ENCODE data around the gene GCHFR.

Gene GCHFR

DNA sequence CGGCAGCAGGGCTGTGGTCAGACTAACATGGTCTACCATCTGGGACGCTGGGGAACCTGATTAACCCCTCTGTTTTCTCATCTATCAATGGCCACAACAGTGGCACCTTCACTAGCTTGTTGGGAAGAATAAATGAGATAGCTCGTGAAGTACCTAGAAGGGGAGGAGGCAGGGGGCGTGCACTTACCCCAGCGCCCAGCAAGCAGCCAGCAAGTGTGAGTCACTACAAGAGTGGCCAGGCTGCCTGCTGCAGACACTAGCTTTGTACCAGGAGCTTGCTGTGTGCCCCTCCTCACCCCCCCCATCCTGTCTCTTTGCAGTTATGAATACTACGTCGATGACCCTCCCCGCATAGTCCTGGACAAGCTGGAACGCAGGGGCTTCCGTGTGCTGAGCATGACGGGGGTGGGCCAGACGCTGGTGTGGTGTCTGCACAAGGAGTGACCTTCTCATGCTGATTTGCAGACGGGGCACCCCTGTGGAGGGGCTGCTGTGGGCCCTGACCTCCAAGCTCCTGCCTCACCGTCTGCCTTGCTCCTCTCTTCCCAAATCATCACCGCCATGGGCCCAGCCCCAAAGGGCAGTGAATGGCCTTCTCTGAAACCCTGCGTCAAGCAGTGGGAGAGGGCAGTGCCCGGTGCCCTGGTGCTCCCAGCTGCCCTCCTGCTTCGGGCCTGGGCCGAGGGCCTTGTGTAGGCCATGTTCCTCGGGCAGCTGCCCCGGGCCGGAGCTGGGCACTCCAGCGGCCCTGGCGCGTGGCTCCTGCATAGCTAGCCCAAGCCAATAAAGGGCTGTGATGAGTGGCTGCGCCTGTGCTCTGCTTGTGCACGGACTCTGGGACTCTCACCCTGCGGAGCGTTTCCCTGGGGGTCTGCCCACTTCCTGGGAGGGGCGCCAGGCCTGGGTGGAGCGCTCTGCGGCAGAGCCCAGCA, 3.3 kb downstream of the GCHFR start:
- ATAC-seq (no peak), DNase-seq (ENCODE audit: low spot score in 2 of 2) (no peak)
- Mint-ChIP-seq H3K36me3 (peaks cover 62% of the 10 kb centered on the region), H3K27ac (peak overlapping the region; percentile 56), H3K4me3 (no peak overlapping the region), H3K4me1 (peaks cover 54% of the 10 kb centered on the region), H3K9me3 (no peaks in the 10 kb centered on the region)

DNA sequence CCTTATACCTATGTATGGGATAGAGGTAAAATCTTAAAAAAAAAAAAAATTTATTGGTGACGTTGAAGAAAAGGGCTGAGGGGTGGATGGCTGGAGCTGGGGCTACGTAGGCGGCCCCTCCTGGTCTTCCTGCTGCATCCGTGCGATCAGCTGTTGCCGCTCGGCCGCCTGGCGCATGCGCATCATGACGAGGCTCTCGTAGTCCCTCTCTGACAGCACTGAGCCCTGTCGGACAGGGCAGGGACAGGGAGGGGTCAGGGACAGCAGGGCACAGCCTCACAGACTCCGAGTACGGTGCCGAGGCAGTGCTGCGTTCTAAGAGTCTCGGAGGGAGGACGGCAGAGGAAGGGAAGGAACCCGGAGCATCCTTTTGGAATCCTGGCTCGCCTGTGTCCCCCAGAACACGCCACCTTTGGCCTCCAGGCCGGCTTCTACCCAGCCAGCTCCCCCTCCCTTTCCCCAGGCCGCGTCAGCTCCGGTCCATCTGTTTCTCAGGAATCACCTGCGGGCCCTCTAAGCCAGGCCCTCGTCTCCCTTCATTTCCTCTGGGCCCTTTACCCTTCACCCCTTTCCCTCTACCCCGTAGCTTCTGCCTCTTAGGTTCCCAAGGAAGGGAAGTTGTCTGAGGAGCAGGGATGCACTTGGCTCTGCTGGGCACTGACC, 4.1 kb downstream of the GCHFR start:
- Mint-ChIP-seq H3K4me1 (peaks cover 52% of the 10 kb centered on the region), H3K27ac (peak overlapping the region; percentile 92), H3K9me3 (no peaks in the 10 kb centered on the region), H3K36me3 (peaks cover 59% of the 10 kb centered on the region), H3K4me3 (no peak overlapping the region)
- ATAC-seq, result no peak
- no peak for DNase-seq (ENCODE audit: low spot score in 2 of 2)

DNA sequence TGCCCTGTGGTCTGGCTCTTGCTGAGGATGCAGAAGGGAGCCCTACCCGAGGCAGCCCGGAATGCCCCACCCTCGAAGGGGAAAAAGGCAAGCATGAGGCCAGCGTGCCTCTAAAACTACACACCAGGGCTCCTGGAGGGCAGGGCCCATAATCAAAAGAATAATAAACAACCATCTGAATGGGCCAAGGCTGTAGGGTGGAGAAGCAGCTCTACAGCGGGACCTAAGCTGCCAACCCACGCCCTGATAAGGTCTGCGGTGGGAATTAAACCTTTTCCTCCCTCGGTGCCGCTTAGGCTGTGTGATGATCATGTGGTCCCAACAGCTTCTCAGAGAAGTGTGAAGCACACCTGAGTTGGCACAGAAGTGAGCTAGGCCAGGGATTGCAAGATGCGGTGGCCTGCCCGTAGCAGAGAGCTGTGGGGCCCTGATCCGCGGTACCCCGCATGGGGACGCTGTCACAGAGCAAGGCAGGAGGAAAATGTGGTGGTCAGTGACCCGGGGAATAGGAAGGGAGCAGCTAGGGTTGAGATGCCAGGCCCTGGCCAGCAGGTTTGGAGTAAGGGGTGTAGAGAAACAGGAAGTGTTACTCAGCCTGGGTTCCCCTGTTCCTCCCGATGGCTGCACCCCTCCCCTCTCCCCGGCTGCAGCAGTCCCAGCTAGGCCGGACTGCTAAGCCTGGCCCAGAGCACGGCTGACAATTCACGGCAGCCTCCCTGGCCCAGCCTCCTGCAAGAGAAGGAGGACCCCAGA, 4.8 kb downstream of the GCHFR start:
- no peaks in the 10 kb centered on the region for H3K9me3 Mint-ChIP-seq
- peaks cover 45% of the 10 kb centered on the region for H3K4me1 Mint-ChIP-seq
- H3K27ac Mint-ChIP-seq, result peak overlapping the region; percentile 92
- peaks cover 52% of the 10 kb centered on the region for H3K36me3 Mint-ChIP-seq
- peak overlapping the region; percentile 59 for H3K4me3 Mint-ChIP-seq
- ATAC-seq, result no peak
- DNase-seq (ENCODE audit: low spot score in 2 of 2), result no peak

DNA sequence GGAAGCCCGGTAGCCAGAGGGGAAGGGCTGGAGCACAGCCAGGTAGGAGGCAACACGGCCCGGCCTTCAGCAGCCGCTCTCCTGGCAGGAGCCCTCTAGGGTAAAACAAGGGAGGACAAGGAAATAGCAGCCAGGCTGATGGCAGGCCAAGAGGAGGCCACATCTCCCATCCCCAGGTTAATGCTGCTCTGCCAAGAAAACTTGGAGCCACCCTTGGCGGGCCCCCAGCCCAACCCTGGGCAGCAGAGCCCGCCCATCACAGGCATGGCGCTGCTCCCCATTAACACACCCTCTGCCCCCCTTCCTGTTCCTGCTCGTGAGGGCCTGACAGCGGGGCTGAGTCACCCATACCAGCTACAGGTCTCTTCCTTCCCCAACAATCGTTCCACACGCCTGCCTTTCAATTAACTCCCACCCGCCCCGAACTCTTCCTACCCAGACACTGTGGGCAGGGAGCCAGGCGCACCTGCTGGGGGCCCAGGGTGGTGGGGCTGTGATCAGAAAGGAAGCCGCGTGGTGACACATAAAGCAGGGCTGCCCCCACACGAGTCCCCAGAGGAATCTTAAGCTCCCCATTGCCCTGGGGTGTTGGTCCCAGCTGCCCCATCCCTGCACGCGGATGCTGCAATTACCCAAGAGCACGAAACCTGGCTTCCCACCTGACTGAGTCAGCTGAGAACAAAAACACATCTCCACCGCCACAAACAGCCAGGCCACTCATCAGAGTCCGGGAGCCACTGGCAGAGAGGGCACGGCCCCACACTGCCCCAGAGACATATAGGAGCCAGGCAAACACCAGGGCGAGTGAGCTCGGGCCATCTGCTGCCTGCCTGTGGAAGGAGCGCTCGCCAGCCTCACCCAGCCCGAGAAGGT, 5.6 kb downstream of the GCHFR start, which contains the start of gene C15orf62:
C15orf62 (plus strand) TSS at position 707 of the 873 bp plus-strand sequence. CDS start 516 bp downstream, outside the sequence.
- H3K4me3 Mint-ChIP-seq, result peak within 1 kb of the TSS; percentile 59
- peak within 1 kb of the TSS; percentile 92 for H3K27ac Mint-ChIP-seq
- no peak for DNase-seq (ENCODE audit: low spot score in 2 of 2)
- peaks cover 42% of the 10 kb centered on the region for H3K4me1 Mint-ChIP-seq
- no peaks in the 10 kb centered on the region for H3K9me3 Mint-ChIP-seq
- ATAC-seq, result peak; percentile 58
- peaks cover 57% of the 10 kb centered on the region for H3K36me3 Mint-ChIP-seq

DNA sequence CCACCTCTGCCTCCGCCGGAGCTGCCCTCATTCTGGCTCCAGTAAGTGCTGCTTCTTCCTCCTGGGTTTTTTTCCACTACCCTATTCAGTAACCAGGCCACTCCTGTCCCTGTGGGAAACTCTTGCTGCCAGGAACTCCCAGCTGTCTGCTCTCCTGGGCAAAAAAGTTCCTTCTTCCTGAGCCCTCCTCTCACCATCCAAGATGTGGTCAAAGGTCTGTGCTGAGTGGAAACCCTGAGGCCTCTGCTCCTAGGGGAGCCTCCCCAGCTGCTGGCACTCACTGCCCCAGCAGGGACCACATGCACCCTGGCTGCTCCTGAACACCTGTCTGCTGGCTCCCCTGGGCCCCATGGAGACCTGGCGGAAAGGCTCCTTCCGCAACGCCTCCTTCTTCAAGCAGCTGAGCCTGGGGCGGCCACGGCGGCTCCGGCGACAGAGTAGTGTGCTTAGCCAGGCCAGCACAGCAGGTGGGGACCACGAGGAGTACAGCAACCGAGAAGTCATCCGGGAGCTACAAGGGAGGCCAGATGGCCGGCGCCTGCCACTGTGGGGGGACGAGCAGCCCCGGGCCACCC, 6.4 kb downstream of the GCHFR start:
- H3K4me1 Mint-ChIP-seq, result peaks cover 35% of the 10 kb centered on the region
- H3K27ac Mint-ChIP-seq, result peak overlapping the region; percentile 92
- ATAC-seq, result no peak

DNA sequence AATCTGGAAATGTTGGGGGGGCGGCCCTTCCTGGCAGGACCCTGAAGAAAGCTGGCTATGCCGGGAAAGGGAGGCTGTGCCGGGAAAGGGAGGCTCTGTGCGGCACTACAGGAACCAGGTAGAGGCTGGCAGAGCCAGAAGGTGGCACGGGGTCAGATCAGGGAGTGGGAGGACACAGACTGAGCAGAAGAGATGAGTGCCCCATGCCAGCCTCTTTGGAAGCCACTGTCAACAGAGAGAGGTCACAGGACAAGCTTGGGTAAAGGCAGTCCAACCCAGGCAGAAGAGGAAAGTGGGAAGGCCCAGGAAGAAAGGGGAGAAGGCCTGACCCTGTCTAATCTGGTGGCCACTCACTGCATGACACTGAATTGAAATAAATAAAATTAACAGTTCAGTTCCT, 7.4 kb downstream of the GCHFR start:
- no peak for DNase-seq (ENCODE audit: low spot score in 2 of 2)
- Mint-ChIP-seq H3K9me3 (no peaks in the 10 kb centered on the region), H3K27ac (peak overlapping the region; percentile 71), H3K4me1 (peaks cover 28% of the 10 kb centered on the region), H3K4me3 (no peak overlapping the region), H3K36me3 (peaks cover 59% of the 10 kb centered on the region)
- no peak for ATAC-seq

More for the DNA sequence above, 6.4 kb downstream of the GCHFR start:
- no peaks in the 10 kb centered on the region for H3K9me3 Mint-ChIP-seq
- peaks cover 60% of the 10 kb centered on the region for H3K36me3 Mint-ChIP-seq
- H3K4me3 Mint-ChIP-seq, result peak overlapping the region; percentile 59
- no peak for DNase-seq (ENCODE audit: low spot score in 2 of 2)

DNA sequence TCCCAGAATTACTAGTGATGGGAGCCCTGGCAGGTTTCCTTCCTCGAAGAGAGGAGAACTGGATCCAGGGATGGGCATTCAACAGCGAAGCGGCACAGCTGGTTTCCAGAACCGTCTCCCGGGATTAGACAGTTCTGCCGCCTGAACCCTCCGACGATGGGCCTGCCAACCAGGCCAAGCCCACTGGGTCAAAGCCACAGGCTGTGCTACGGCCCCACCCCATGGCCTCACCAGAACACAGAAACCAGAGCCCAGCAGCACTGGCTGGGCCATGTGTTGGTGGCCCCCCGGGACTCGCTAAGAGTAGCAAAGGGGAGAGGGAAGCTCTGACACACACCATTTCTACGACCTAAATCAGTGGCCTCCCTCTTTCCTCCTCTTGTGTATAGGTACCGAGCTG, 8.1 kb downstream of the GCHFR start:
- Mint-ChIP-seq H3K9me3 (no peaks in the 10 kb centered on the region), H3K36me3 (peaks cover 59% of the 10 kb centered on the region), H3K27ac (no peak overlapping the region)

DNA sequence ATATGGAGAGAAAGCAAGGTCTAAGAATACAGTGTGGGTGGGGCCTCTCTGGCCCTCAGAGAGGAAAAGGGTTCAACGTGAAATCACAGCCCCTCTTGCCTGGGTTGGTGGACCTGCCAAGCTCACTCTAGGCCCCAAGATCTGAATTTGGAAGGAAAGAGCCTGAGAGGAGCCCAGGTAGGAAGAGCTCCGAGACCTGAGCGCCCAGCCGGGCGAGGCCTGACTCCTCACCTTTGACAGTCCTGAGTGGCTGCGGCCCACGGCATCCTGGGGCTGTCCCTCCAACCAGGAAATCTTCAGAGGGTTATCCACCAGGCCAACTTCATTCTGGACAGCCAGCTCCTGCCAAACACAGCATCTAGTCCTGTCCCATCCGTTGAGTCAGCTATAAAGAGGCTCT, 9.6 kb downstream of the GCHFR start:
- Mint-ChIP-seq H3K4me3 (no peak overlapping the region), H3K9me3 (no peaks in the 10 kb centered on the region), H3K4me1 (peaks cover 31% of the 10 kb centered on the region), H3K36me3 (peaks cover 59% of the 10 kb centered on the region), H3K27ac (no peak overlapping the region)
- no peak for ATAC-seq
- no peak for DNase-seq (ENCODE audit: low spot score in 2 of 2)

More for the DNA sequence above, 8.1 kb downstream of the GCHFR start:
- DNase-seq (ENCODE audit: low spot score in 2 of 2), result no peak
- H3K4me3 Mint-ChIP-seq, result no peak overlapping the region
- ATAC-seq, result no peak
- peaks cover 33% of the 10 kb centered on the region for H3K4me1 Mint-ChIP-seq

DNA sequence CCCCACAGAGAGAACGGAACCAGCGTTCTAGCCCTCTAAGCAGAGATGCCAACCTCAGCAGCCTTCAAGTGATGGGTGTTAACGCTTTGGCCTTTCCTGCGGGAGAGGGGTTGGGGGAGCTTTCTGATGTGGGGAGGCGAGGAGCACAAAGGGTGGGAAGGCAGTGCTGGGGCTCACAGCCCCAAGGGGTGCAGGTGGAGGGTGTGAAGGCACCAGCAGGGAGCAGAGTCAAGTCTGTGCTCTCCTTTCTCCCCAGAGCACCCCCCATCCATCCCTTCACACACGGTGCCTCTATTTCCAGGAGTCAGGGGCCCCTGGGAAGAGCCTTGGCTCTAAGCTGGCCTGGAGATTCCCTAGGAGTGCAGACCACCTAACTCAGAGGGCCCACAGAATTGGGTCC, 10.0 kb downstream of the GCHFR start:
- H3K9me3 Mint-ChIP-seq, result no peaks in the 10 kb centered on the region
- H3K4me1 Mint-ChIP-seq, result peaks cover 27% of the 10 kb centered on the region
- no peak overlapping the region for H3K4me3 Mint-ChIP-seq
- no peak for ATAC-seq
- peaks cover 63% of the 10 kb centered on the region for H3K36me3 Mint-ChIP-seq
- DNase-seq (ENCODE audit: low spot score in 2 of 2), result no peak
- no peak overlapping the region for H3K27ac Mint-ChIP-seq

DNA sequence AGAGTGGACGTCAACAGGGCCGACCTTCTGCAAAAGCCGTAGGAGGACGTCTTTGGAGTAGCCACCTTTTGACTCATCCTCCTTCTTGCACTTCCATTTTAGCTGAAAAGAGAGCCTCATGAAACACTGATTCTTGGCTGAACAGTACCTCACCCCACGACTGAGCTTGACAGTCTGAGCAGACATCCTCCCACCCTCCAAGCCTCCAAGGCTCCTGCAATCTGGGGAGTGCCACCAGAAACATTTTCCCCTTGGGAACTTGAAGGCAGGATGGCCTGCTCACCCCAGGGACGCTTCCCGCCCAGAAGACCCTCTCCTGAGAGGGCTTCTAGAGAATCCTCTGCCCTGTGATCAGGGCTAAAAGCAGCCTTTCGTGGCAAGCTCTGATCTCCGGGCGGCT, 11.1 kb downstream of the GCHFR start:
- Mint-ChIP-seq H3K27ac (peak overlapping the region; percentile 45), H3K36me3 (peaks cover 62% of the 10 kb centered on the region), H3K4me1 (peaks cover 22% of the 10 kb centered on the region), H3K9me3 (no peaks in the 10 kb centered on the region), H3K4me3 (no peak overlapping the region)
- DNase-seq (ENCODE audit: low spot score in 2 of 2) (no peak), ATAC-seq (no peak)

DNA sequence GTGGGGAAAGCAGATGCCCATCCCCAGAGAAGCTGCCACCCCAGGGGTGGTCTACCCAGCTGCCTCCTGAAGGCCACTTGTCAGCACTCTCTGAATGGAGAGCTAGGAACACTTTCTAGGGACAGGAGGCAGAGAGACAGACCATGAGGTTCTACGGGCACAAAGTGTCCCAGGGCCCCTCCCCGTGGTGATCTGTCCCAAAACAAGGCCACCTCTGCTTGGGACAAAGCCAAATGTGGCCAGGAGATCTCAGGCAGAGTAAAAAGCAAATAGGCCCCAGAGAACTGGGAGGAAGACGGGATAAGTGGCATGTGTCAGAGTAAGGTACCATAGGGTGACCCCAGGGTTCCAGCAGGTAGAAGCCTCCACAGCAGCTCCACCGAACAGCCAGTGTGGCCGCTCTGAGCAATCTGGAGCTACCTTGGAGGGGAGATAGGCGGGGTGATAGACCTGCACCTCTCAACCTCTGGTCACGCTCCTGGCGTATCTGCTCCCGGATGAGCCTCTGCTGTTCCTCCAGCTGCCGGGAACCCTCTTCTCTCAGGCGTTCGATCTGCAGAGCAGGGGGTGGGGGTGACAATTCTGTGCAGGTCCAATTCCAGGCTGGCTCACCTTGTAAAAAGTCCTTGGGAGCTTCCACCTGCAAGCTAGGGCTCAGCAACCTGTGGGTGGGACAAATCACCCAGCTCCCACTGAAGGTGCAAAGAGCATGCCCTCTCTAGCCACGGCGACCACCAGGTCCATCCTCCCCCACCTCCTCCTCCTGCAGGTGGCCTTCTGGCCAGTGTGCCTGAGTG, 12.1 kb downstream of the GCHFR start:
- Mint-ChIP-seq H3K27ac (peak overlapping the region; percentile 84), H3K36me3 (peaks cover 59% of the 10 kb centered on the region), H3K4me1 (peaks cover 18% of the 10 kb centered on the region), H3K4me3 (no peak overlapping the region), H3K9me3 (no peaks in the 10 kb centered on the region)
- ATAC-seq (no peak), DNase-seq (ENCODE audit: low spot score in 2 of 2) (no peak)

DNA sequence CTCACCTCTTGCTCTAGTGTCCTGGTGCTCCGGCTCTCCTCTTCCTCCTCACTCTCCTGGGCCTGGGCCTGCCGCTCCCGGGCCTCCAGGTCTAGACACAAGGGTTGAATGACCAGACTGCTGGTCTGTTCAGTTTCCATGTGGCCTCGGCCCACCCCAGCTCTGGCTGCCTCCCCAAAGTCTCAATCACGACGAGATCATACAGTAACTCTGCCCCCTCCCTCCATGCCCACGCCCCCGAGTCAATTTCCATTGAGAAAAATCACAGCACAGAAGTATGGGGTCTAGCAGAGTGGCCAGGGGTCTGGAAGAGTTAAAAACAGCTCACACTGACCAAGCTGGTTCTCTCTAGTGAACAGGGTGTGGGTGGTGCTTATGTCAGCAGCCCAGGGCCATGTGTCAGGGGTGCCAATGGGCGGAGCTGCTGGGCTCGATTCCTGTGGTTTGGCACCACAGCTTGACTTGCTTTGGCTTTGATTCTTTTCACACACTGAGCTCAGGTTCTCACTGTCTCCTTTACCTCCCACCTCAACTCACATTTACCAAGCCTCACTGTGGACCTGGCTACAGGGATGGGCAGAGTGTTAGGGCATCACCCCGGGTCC, 12.8 kb downstream of the GCHFR start:
- H3K27ac Mint-ChIP-seq, result peak overlapping the region; percentile 84

DNA sequence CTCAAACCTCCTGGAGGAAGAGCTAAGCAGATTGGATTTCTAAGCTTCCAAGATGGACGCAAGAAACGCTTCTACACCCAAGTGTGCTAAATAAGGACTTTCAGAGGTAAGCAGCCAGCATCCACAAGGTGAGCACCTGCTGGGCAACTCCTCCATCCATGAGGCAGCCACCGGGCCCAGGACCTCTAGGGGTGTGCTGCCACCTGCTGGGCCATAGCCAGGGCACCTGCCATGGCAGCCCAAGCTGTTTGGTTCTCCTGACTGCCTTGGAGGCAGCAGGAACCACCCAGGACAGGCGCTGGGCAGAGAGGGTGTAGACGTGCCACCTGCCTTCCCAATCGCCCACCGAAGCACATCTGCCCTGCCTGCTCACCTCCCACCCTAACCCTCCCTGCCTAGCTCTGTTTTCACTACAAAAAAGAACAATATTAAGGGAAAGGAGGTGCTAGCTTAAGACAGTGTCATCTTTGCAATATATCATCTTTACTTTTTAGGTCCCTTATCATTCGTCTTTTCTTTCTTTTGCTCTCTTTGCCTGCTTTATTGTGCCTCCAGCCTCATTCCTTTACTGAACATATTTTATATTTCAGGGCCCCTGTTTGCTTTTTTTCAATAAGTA, 18.9 kb downstream of the GCHFR start:
- ATAC-seq, result peak; percentile 97
- peaks cover 29% of the 10 kb centered on the region for H3K36me3 Mint-ChIP-seq
- H3K27ac Mint-ChIP-seq, result peak overlapping the region; percentile 91
- no peak overlapping the region for H3K4me3 Mint-ChIP-seq
- H3K9me3 Mint-ChIP-seq, result no peaks in the 10 kb centered on the region
- peaks cover 29% of the 10 kb centered on the region for H3K4me1 Mint-ChIP-seq
- peak; percentile 64 to 82 for DNase-seq (ENCODE audit: low spot score in 2 of 2)

More for the DNA sequence above, 12.8 kb downstream of the GCHFR start:
- Mint-ChIP-seq H3K4me1 (peaks cover 18% of the 10 kb centered on the region), H3K4me3 (no peak overlapping the region), H3K9me3 (no peaks in the 10 kb centered on the region), H3K36me3 (peaks cover 60% of the 10 kb centered on the region)
- peak; percentile 99 for ATAC-seq
- peak in 1 of 2 donors; percentile 73 for DNase-seq (ENCODE audit: low spot score in 2 of 2)
